ENCODE measurements around the gene SLC25A27. TPM values are rescaled to one million over a fixed set of nuclear protein-coding genes. Genes with fewer than 3 reads are reported as not detected.

The SLC25A27 gene
- total RNA-seq, 4 donors from 2014 or later = 0.56 to 24.2 (median 6.5) TPM

DNA sequence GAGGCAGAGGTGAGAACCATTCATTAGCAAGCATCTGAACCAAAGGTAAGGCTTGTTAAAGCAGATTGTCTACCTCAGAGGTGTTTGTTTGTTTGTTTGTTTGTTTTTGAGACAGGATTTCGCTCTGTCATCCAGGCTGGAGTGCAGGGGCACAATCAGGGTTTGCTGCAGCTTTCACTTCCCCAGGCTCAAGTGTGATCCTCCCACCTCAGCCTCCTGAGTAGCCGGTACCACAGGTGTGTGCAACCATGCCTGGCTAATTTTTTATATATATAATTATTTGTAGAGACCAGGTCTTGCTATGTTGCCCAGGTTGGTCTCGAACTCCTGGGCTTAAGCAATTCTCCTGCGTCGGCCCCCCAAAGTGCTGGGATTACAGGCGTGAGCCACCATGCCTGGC, 17.3 kb upstream of the SLC25A27 start:
- in situ Hi-C loops (cut with MboI; ENCODE audit: low sequenced_read_pairs in 4 of 4) = loop anchor here in 2 of 4 donors (25.0 kb wide), 2 partner anchors 423 to 573 kb away; no protein-coding TSS in a partner anchor
- intact Hi-C loops (cut with DNase I; ENCODE audit: low total_unique reads) = no loop called here
- H3K4me3 ChIP-seq = no peak overlapping the region

DNA sequence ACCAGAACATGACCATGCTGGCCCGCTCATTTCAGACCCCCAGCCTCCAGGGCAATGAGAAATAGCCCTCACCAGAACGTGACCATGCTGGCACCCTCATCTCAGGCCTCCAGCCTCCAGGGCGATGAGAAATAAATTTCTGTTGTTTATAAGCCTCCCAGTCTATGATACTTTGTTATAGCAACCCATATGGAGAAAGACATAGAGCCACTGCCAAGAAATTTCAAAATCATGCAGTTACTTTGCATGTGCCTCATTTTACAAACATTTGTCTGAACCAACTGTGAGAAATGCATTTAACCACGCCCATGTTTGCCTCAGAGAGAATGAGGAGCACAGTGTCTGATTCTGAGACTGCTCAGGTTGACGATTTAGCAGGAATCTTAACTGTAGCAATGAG, 15.6 kb upstream of the SLC25A27 start:
- H3K4me3 ChIP-seq = no peak overlapping the region
- no peaks in the 10 kb centered on the region for H3K36me3 ChIP-seq
- TF ChIP-seq POLR2A (IDR thresholded peaks at IDR 0.05) = no peak
- TF ChIP-seq, protein P1, sequence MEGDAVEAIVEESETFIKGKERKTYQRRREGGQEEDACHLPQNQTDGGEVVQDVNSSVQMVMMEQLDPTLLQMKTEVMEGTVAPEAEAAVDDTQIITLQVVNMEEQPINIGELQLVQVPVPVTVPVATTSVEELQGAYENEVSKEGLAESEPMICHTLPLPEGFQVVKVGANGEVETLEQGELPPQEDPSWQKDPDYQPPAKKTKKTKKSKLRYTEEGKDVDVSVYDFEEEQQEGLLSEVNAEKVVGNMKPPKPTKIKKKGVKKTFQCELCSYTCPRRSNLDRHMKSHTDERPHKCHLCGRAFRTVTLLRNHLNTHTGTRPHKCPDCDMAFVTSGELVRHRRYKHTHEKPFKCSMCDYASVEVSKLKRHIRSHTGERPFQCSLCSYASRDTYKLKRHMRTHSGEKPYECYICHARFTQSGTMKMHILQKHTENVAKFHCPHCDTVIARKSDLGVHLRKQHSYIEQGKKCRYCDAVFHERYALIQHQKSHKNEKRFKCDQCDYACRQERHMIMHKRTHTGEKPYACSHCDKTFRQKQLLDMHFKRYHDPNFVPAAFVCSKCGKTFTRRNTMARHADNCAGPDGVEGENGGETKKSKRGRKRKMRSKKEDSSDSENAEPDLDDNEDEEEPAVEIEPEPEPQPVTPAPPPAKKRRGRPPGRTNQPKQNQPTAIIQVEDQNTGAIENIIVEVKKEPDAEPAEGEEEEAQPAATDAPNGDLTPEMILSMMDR (IDR thresholded peaks at IDR 0.05 in 4 of 5, conservative IDR thresholded peaks at IDR 0.05 in 1 of 5) = no peak
- in situ Hi-C loops (cut with MboI; ENCODE audit: low sequenced_read_pairs in 4 of 4) = loop anchor here in 2 of 4 donors (25.0 kb wide), 2 partner anchors 425 to 575 kb away; no protein-coding TSS in a partner anchor
- H3K27me3 ChIP-seq = no peaks in the 10 kb centered on the region
- H3K9me3 ChIP-seq = no peaks in the 10 kb centered on the region
- no peaks in the 10 kb centered on the region for H3K4me1 ChIP-seq
- H3K27ac ChIP-seq = no peak overlapping the region
- ATAC-seq (no peak), DNase-seq (no peak)
- intact Hi-C loops (cut with DNase I; ENCODE audit: low total_unique reads) = no loop called here

More for the DNA sequence above, 17.3 kb upstream of the SLC25A27 start:
- no peaks in the 10 kb centered on the region for H3K36me3 ChIP-seq
- DNase-seq = no peak
- H3K9me3 ChIP-seq = no peaks in the 10 kb centered on the region
- H3K27ac ChIP-seq = no peak overlapping the region
- no peak for TF ChIP-seq POLR2A (IDR thresholded peaks at IDR 0.05)
- TF ChIP-seq, protein P1 (IDR thresholded peaks at IDR 0.05 in 4 of 5, conservative IDR thresholded peaks at IDR 0.05 in 1 of 5) = no peak
- no peak for ATAC-seq
- H3K4me1 ChIP-seq = no peaks in the 10 kb centered on the region
- no peaks in the 10 kb centered on the region for H3K27me3 ChIP-seq

DNA sequence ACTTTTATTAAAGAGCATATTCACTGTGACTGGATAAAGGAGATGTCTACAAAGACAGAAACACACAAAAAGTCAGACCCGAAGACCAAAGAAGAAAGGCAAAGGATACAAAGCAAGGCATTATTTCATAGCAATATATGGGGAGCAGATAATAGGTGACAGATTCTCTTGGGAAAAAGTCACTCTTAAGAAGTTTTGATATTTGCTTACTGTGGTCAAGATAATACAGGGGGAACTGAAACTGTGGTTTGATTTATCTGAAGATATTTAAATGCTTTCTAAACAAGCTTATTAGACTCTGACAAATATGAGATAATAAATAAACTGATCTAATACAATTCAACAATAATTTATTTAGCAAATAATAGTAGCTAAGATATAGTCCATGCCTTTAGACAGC, 14.8 kb upstream of the SLC25A27 start:
- Histone ChIP-seq H3K36me3 (no peaks in the 10 kb centered on the region), H3K27ac (no peak overlapping the region), H3K27me3 (no peaks in the 10 kb centered on the region), H3K4me1 (no peaks in the 10 kb centered on the region), H3K9me3 (no peaks in the 10 kb centered on the region), H3K4me3 (no peak overlapping the region)
- ATAC-seq (no peak), DNase-seq (no peak)
- no peak for TF ChIP-seq POLR2A (IDR thresholded peaks at IDR 0.05)
- TF ChIP-seq, protein P1 (IDR thresholded peaks at IDR 0.05 in 4 of 5, conservative IDR thresholded peaks at IDR 0.05 in 1 of 5) = no peak
- intact Hi-C loops (cut with DNase I; ENCODE audit: low total_unique reads) (no loop called here), in situ Hi-C loops (cut with MboI; ENCODE audit: low sequenced_read_pairs in 4 of 4) (loop anchor here in 2 of 4 donors (25.0 kb wide), 2 partner anchors 426 to 576 kb away; no protein-coding TSS in a partner anchor)

DNA sequence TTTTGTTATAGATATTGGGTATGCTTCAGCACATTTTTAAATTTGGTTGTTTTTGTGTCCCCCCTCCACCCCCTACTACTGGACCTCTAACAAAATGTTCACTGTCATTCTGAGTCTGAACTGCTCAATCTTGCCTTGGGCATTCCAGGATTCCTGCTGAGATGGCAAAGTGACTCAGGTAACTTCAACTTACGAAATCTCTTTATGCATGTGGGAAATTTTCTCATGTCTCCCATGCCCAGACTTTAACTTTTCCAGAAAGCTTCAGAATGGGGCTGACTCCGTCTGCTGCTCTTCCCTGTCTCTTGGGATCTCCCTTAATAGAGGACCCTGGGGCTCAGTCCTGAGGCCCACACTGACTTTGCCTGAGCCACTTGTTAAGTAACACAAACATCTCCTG, 14.1 kb upstream of the SLC25A27 start:
- TF ChIP-seq, protein P1 (IDR thresholded peaks at IDR 0.05 in 4 of 5, conservative IDR thresholded peaks at IDR 0.05 in 1 of 5) = no peak
- TF ChIP-seq POLR2A (IDR thresholded peaks at IDR 0.05) = no peak
- no peak overlapping the region for H3K27ac ChIP-seq
- in situ Hi-C loops (cut with MboI; ENCODE audit: low sequenced_read_pairs in 4 of 4) (loop anchor here in 2 of 4 donors (25.0 kb wide), 2 partner anchors 426 to 576 kb away; no protein-coding TSS in a partner anchor), intact Hi-C loops (cut with DNase I; ENCODE audit: low total_unique reads) (no loop called here)
- no peak overlapping the region for H3K4me3 ChIP-seq
- no peaks in the 10 kb centered on the region for H3K36me3 ChIP-seq
- no peaks in the 10 kb centered on the region for H3K4me1 ChIP-seq
- ATAC-seq (no peak), DNase-seq (no peak)
- no peaks in the 10 kb centered on the region for H3K27me3 ChIP-seq
- no peaks in the 10 kb centered on the region for H3K9me3 ChIP-seq

Measured in gastrocnemius medialis (tissue), 4 donors.